Lower lobe of right lung (tissue), 2 donors: ENCODE results near the gene TPPP. TPM values are rescaled to one million over a fixed set of nuclear protein-coding genes. Genes with fewer than 3 reads are reported as not detected.

Experiments
- ATAC-seq, 2 donors: fragments of 200-7000 bp; cut with Tn5 transposase; one replicate each; pipeline ENCODE4 v1.9.1; 2020 to 2022; ENCODE audit warnings: mild to moderate bottlenecking in 2 of 2, moderate library complexity in 2 of 2
- DNase-seq: peaks from one replicate; pipeline ENCODE4 v3.0.0-alpha.2; 2020
- H3K27ac ChIP-seq: fragments of 200-600 bp; one replicate; pipeline ENCODE4 v1.8.0; 2022
- H3K27me3 ChIP-seq: fragments of 200-600 bp; one replicate; pipeline ENCODE4 v1.8.0; 2022; ENCODE audit warnings: low read depth
- H3K36me3 ChIP-seq: fragments of 200-600 bp; one replicate; pipeline ENCODE4 v1.8.0; 2022; ENCODE audit warnings: mild to moderate bottlenecking
- H3K4me1 ChIP-seq: fragments of 200-600 bp; one replicate; pipeline ENCODE4 v1.8.0; 2022
- H3K4me3 ChIP-seq: fragments of 200-600 bp; one replicate; pipeline ENCODE4 v1.8.0; 2022; ENCODE audit warnings: mild to moderate bottlenecking
- H3K9me3 ChIP-seq: fragments of 200-600 bp; one replicate; pipeline ENCODE4 v1.8.0; 2022
- CTCF ChIP-seq: fragments of 200-600 bp; IDR thresholded peaks from one replicate; pipeline ENCODE4 v1.8.0; 2022; ENCODE audit warnings: antibody characterized with exemption, mild to moderate bottlenecking
- intact Hi-C: fragments of 100-400 bp; cut with DNase I; formaldehyde crosslinking; loops from one replicate; pipeline ENCODE4 v1.11.0; 2022
- total RNA-seq: library from RNA; stranded (reverse); fragmentation: NEBNext Ultra II Directional; extraction: Animal tissue kit (Norgen Biotek cat#: 25700); gene quantifications from one replicate; pipeline ENCODE4 v1.2.1, GENCODE V29; 2021
- donor health status: DM: no; HTN: yes; CAD: no; lungs with severe emphysema.

The TPPP gene
- total RNA-seq, 1 donor from 2014 or later = 16.2 TPM

- intact Hi-C loops = no loop called here
- peaks cover 27% of the 10 kb centered on the region for H3K36me3 ChIP-seq
- DNase-seq (no peak), ATAC-seq (no peak)
- H3K9me3 ChIP-seq = no peaks in the 10 kb centered on the region
- no peak overlapping the region for H3K27ac ChIP-seq
- no peaks in the 10 kb centered on the region for H3K27me3 ChIP-seq
- no peaks in the 10 kb centered on the region for H3K4me1 ChIP-seq
- no peak for TF ChIP-seq CTCF
- H3K4me3 ChIP-seq = no peak overlapping the region
These were observed 65.3 kb downstream of the TPPP start for GRCh38 chr5:627840-628239.

GRCh38 chr5:626850-627249 lies 66.3 kb downstream of the TPPP start:
- DNase-seq (no peak), ATAC-seq (no peak)
- Histone ChIP-seq H3K27ac (no peak overlapping the region), H3K36me3 (peaks cover 27% of the 10 kb centered on the region), H3K4me3 (no peak overlapping the region), H3K4me1 (no peaks in the 10 kb centered on the region), H3K27me3 (no peaks in the 10 kb centered on the region), H3K9me3 (no peaks in the 10 kb centered on the region)
- no peak for TF ChIP-seq CTCF
- intact Hi-C loops = no loop called here

GRCh38 chr5:625516-625915 lies 67.6 kb downstream of the TPPP start:
- Histone ChIP-seq H3K36me3 (peaks cover 34% of the 10 kb centered on the region), H3K4me1 (no peaks in the 10 kb centered on the region), H3K4me3 (no peak overlapping the region), H3K9me3 (no peaks in the 10 kb centered on the region), H3K27ac (no peak overlapping the region), H3K27me3 (no peaks in the 10 kb centered on the region)
- DNase-seq (peak; percentile 23), ATAC-seq (no peak)
- intact Hi-C loops = no loop called here
- no peak for TF ChIP-seq CTCF

GRCh38 chr5:624951-625230 lies 68.3 kb downstream of the TPPP start:
- no peak for TF ChIP-seq CTCF
- H3K4me1 ChIP-seq = no peaks in the 10 kb centered on the region
- DNase-seq (peak; percentile 28), ATAC-seq (no peak)
- intact Hi-C loops = no loop called here
- H3K27ac ChIP-seq = no peak overlapping the region
- no peaks in the 10 kb centered on the region for H3K9me3 ChIP-seq
- H3K27me3 ChIP-seq = no peaks in the 10 kb centered on the region
- H3K4me3 ChIP-seq = no peak overlapping the region
- H3K36me3 ChIP-seq = peaks cover 41% of the 10 kb centered on the region

GRCh38 chr5:624118-624950 lies 68.8 kb downstream of the TPPP start:
- Histone ChIP-seq H3K27ac (no peak overlapping the region), H3K4me1 (no peaks in the 10 kb centered on the region), H3K27me3 (no peaks in the 10 kb centered on the region), H3K36me3 (peaks cover 46% of the 10 kb centered on the region), H3K9me3 (no peaks in the 10 kb centered on the region), H3K4me3 (no peak overlapping the region)
- no peak for TF ChIP-seq CTCF
- ATAC-seq (no peak), DNase-seq (peak; percentile 43)
- intact Hi-C loops = no loop called here
